Measurements from ENCODE around the gene KRT9.
"Not testable (repeated sequence)": the region's sequence is repeated elsewhere in the genome, so short reads cannot be mapped to it uniquely, and the experiment has no call there.

Gene KRT9

GRCh38 chr17:41615454-41615853, 43.6 kb upstream of the KRT9 start:
- H3K9me3 ChIP-seq (ENCODE audit: control insufficient read depth, low read length): no peaks in the 10 kb centered on the region
- peaks cover 9% of the 10 kb centered on the region for H3K4me1 ChIP-seq (ENCODE audit: control insufficient read depth, insufficient read depth, low read length)
- peaks cover 27% of the 10 kb centered on the region for H3K27me3 ChIP-seq (replicated peaks; ENCODE audit: control insufficient read depth, insufficient read depth, low read length)
- no peak overlapping the region for H3K9ac ChIP-seq (ENCODE audit: low read length)
- DNase-seq (ENCODE audit: low read depth): no peak
- no peaks in the 10 kb centered on the region for H3K36me3 ChIP-seq (ENCODE audit: control insufficient read depth, insufficient read depth, low read length, severe bottlenecking)
- H3K4me3 ChIP-seq (ENCODE audit: low read length): no peak overlapping the region

- not testable (repeated sequence) for DNase-seq (ENCODE audit: low read depth); H3K9me3 ChIP-seq (ENCODE audit: control insufficient read depth, low read length); H3K4me1 ChIP-seq (ENCODE audit: control insufficient read depth, insufficient read depth, low read length); H3K9ac ChIP-seq (ENCODE audit: low read length); H3K36me3 ChIP-seq (ENCODE audit: control insufficient read depth, insufficient read depth, low read length, severe bottlenecking); H3K4me3 ChIP-seq (ENCODE audit: low read length)
- H3K27me3 ChIP-seq (replicated peaks; ENCODE audit: control insufficient read depth, insufficient read depth, low read length): peaks cover 30% of the 10 kb centered on the region
Measured at GRCh38 chr17:41614767-41615166, 42.9 kb upstream of the KRT9 start.

- Histone ChIP-seq H3K4me1 (ENCODE audit: control insufficient read depth, insufficient read depth, low read length) (peaks cover 9% of the 10 kb centered on the region), H3K27me3 (replicated peaks; ENCODE audit: control insufficient read depth, insufficient read depth, low read length) (peaks cover 31% of the 10 kb centered on the region), H3K36me3 (ENCODE audit: control insufficient read depth, insufficient read depth, low read length, severe bottlenecking) (no peaks in the 10 kb centered on the region), H3K4me3 (ENCODE audit: low read length) (no peak overlapping the region), H3K9ac (ENCODE audit: low read length) (no peak overlapping the region), H3K9me3 (ENCODE audit: control insufficient read depth, low read length) (no peaks in the 10 kb centered on the region)
- DNase-seq (ENCODE audit: low read depth): no peak
Measured at GRCh38 chr17:41614098-41614497, 42.2 kb upstream of the KRT9 start.

GRCh38 chr17:41613277-41614082, 41.6 kb upstream of the KRT9 start:
- no peak for DNase-seq (ENCODE audit: low read depth)
- H3K27me3 ChIP-seq (replicated peaks; ENCODE audit: control insufficient read depth, insufficient read depth, low read length): peaks cover 29% of the 10 kb centered on the region
- no peak overlapping the region for H3K4me3 ChIP-seq (ENCODE audit: low read length)
- H3K36me3 ChIP-seq (ENCODE audit: control insufficient read depth, insufficient read depth, low read length, severe bottlenecking): no peaks in the 10 kb centered on the region
- H3K4me1 ChIP-seq (ENCODE audit: control insufficient read depth, insufficient read depth, low read length): peaks cover 9% of the 10 kb centered on the region
- H3K9me3 ChIP-seq (ENCODE audit: control insufficient read depth, low read length): no peaks in the 10 kb centered on the region
- no peak overlapping the region for H3K9ac ChIP-seq (ENCODE audit: low read length)

GRCh38 chr17:41612376-41613160, 40.7 kb upstream of the KRT9 start, which contains the start of gene KRT16:
Gene KRT16, minus strand, starts transcription at chr17:41612767. Its CDS starts 79 bp downstream, at chr17:41612688.
- H3K9me3 ChIP-seq (ENCODE audit: control insufficient read depth, low read length); H3K36me3 ChIP-seq (ENCODE audit: control insufficient read depth, insufficient read depth, low read length, severe bottlenecking); H3K4me3 ChIP-seq (ENCODE audit: low read length); H3K9ac ChIP-seq (ENCODE audit: low read length); H3K4me1 ChIP-seq (ENCODE audit: control insufficient read depth, insufficient read depth, low read length): not testable (repeated sequence)
- H3K27me3 ChIP-seq (replicated peaks; ENCODE audit: control insufficient read depth, insufficient read depth, low read length): peaks cover 26% of the 10 kb centered on the region
- DNase-seq (ENCODE audit: low read depth): peak; percentile 65

- H3K36me3 ChIP-seq (ENCODE audit: control insufficient read depth, insufficient read depth, low read length, severe bottlenecking): no peaks in the 10 kb centered on the region
- peaks cover 9% of the 10 kb centered on the region for H3K4me1 ChIP-seq (ENCODE audit: control insufficient read depth, insufficient read depth, low read length)
- DNase-seq (ENCODE audit: low read depth): no peak
- H3K9ac ChIP-seq (ENCODE audit: low read length): no peak overlapping the region
- H3K27me3 ChIP-seq (replicated peaks; ENCODE audit: control insufficient read depth, insufficient read depth, low read length): peaks cover 14% of the 10 kb centered on the region
- no peak overlapping the region for H3K4me3 ChIP-seq (ENCODE audit: low read length)
- peaks cover 15% of the 10 kb centered on the region for H3K9me3 ChIP-seq (ENCODE audit: control insufficient read depth, low read length)
Measured at GRCh38 chr17:41610965-41611640, 39.2 kb upstream of the KRT9 start.

- not testable (repeated sequence) for H3K4me3 ChIP-seq (ENCODE audit: low read length); H3K36me3 ChIP-seq (ENCODE audit: control insufficient read depth, insufficient read depth, low read length, severe bottlenecking); DNase-seq (ENCODE audit: low read depth); H3K9ac ChIP-seq (ENCODE audit: low read length); H3K4me1 ChIP-seq (ENCODE audit: control insufficient read depth, insufficient read depth, low read length)
- H3K9me3 ChIP-seq (ENCODE audit: control insufficient read depth, low read length): peaks cover 15% of the 10 kb centered on the region
- peaks cover 17% of the 10 kb centered on the region for H3K27me3 ChIP-seq (replicated peaks; ENCODE audit: control insufficient read depth, insufficient read depth, low read length)
Measured at GRCh38 chr17:41610061-41610517, 38.2 kb upstream of the KRT9 start.

- H3K4me3 ChIP-seq (ENCODE audit: low read length); H3K4me1 ChIP-seq (ENCODE audit: control insufficient read depth, insufficient read depth, low read length); H3K9ac ChIP-seq (ENCODE audit: low read length); DNase-seq (ENCODE audit: low read depth); H3K36me3 ChIP-seq (ENCODE audit: control insufficient read depth, insufficient read depth, low read length, severe bottlenecking): not testable (repeated sequence)
- peaks cover 15% of the 10 kb centered on the region for H3K9me3 ChIP-seq (ENCODE audit: control insufficient read depth, low read length)
- H3K27me3 ChIP-seq (replicated peaks; ENCODE audit: control insufficient read depth, insufficient read depth, low read length): peaks cover 27% of the 10 kb centered on the region
Measured at GRCh38 chr17:41606930-41607329, 35.1 kb upstream of the KRT9 start.

GRCh38 chr17:41602524-41602923, 30.7 kb upstream of the KRT9 start:
- H3K4me1 ChIP-seq (ENCODE audit: control insufficient read depth, insufficient read depth, low read length): peaks cover 3% of the 10 kb centered on the region
- H3K36me3 ChIP-seq (ENCODE audit: control insufficient read depth, insufficient read depth, low read length, severe bottlenecking): no peaks in the 10 kb centered on the region
- H3K4me3 ChIP-seq (ENCODE audit: low read length): no peak overlapping the region
- no peak for DNase-seq (ENCODE audit: low read depth)
- peaks cover 12% of the 10 kb centered on the region for H3K9me3 ChIP-seq (ENCODE audit: control insufficient read depth, low read length)
- no peak overlapping the region for H3K9ac ChIP-seq (ENCODE audit: low read length)
- peaks cover 24% of the 10 kb centered on the region for H3K27me3 ChIP-seq (replicated peaks; ENCODE audit: control insufficient read depth, insufficient read depth, low read length)

- Histone ChIP-seq H3K27me3 (replicated peaks; ENCODE audit: control insufficient read depth, insufficient read depth, low read length) (peaks cover 31% of the 10 kb centered on the region), H3K9ac (ENCODE audit: low read length) (no peak overlapping the region), H3K36me3 (ENCODE audit: control insufficient read depth, insufficient read depth, low read length, severe bottlenecking) (no peaks in the 10 kb centered on the region), H3K4me3 (ENCODE audit: low read length) (no peak overlapping the region), H3K9me3 (ENCODE audit: control insufficient read depth, low read length) (no peaks in the 10 kb centered on the region), H3K4me1 (ENCODE audit: control insufficient read depth, insufficient read depth, low read length) (peaks cover 3% of the 10 kb centered on the region)
- DNase-seq (ENCODE audit: low read depth): no peak
Measured at GRCh38 chr17:41600318-41600717, 28.5 kb upstream of the KRT9 start.

GRCh38 chr17:41599680-41600079, 27.8 kb upstream of the KRT9 start:
- H3K9me3 ChIP-seq (ENCODE audit: control insufficient read depth, low read length): no peaks in the 10 kb centered on the region
- peaks cover 37% of the 10 kb centered on the region for H3K27me3 ChIP-seq (replicated peaks; ENCODE audit: control insufficient read depth, insufficient read depth, low read length)
- no peak for DNase-seq (ENCODE audit: low read depth)
- H3K36me3 ChIP-seq (ENCODE audit: control insufficient read depth, insufficient read depth, low read length, severe bottlenecking): no peaks in the 10 kb centered on the region
- no peak overlapping the region for H3K9ac ChIP-seq (ENCODE audit: low read length)
- peaks cover 3% of the 10 kb centered on the region for H3K4me1 ChIP-seq (ENCODE audit: control insufficient read depth, insufficient read depth, low read length)
- H3K4me3 ChIP-seq (ENCODE audit: low read length): no peak overlapping the region
